HK-2 (cell line): ENCODE data around the gene ZNF583.

Experiments used
- DNase-seq: peaks from one replicate; pipeline ENCODE4 v3.0.0-alpha.2; 2018; ENCODE audit not compliant: unreplicated experiment

ZNF583 gene

GRCh38 chr19:56403764-56404704, at the start of gene ZNF583:
ZNF583 (plus strand) TSS chr19:56404332; CDS start chr19:56407115, 2,783 bp downstream.
- DNase-seq: peak; percentile 97

- no peak for DNase-seq
These were observed 48.6 kb upstream of the ZNF583 start for GRCh38 chr19:56355517-56355916.

- no peak for DNase-seq
These were observed 47.2 kb upstream of the ZNF583 start for GRCh38 chr19:56356944-56357343.

GRCh38 chr19:56360841-56361240, 43.3 kb upstream of the ZNF583 start:
- no peak for DNase-seq

- peak; percentile 98 for DNase-seq
These were observed 36.1 kb upstream of the ZNF583 start for GRCh38 chr19:56367829-56368711.

GRCh38 chr19:56369886-56370676, 34.1 kb upstream of the ZNF583 start:
- no peak for DNase-seq

- DNase-seq: no peak
These were observed 31.9 kb upstream of the ZNF583 start for GRCh38 chr19:56372281-56372680.

- no peak for DNase-seq
These were observed 26.8 kb upstream of the ZNF583 start for GRCh38 chr19:56377105-56377924.

- no peak for DNase-seq
These were observed 20.1 kb upstream of the ZNF583 start for GRCh38 chr19:56383826-56384605.

GRCh38 chr19:56393119-56394012, 10.8 kb upstream of the ZNF583 start, which contains the start of gene ZNF582:
ZNF582 (minus strand) TSS chr19:56393534; CDS start chr19:56391752, 1,782 bp downstream.
- peak; percentile 94 for DNase-seq

GRCh38 chr19:56398809-56399208, 5.3 kb upstream of the ZNF583 start:
- no peak for DNase-seq

GRCh38 chr19:56400485-56400884, 3.6 kb upstream of the ZNF583 start:
- DNase-seq: no peak

- no peak for DNase-seq
These were observed 871 bp upstream of the ZNF583 start for GRCh38 chr19:56403261-56403660.

- no peak for DNase-seq
These were observed 549 bp downstream of the ZNF583 start for GRCh38 chr19:56404705-56405056.

GRCh38 chr19:56405062-56405461, 930 bp downstream of the ZNF583 start:
- DNase-seq: no peak

- DNase-seq: no peak
These were observed 19.3 kb downstream of the ZNF583 start for GRCh38 chr19:56423276-56423984.

GRCh38 chr19:56423985-56424353, 19.8 kb downstream of the ZNF583 start:
- no peak for DNase-seq

GRCh38 chr19:56441206-56441792, 37.2 kb downstream of the ZNF583 start:
- no peak for DNase-seq
